GM12892 (cell line): ENCODE data around the gene PNMT.

Source experiments
- POLR2A ChIP-seq: IDR thresholded peaks from 2 replicates; pipeline ENCODE4 v1.6.1; 2011; ENCODE audit warnings: low read depth, low read length, control low read depth
- POLR2AphosphoS5 ChIP-seq: IDR thresholded peaks from 2 replicates; pipeline ENCODE4 v1.6.1; 2011; ENCODE audit warnings: low read depth, low read length, control low read depth
- TAF1 ChIP-seq: IDR thresholded peaks from 2 replicates; pipeline ENCODE4 v1.6.1; 2011; ENCODE audit warnings: low read depth, mild to moderate bottlenecking, control low read depth, low read length, borderline replicate concordance

DNA sequence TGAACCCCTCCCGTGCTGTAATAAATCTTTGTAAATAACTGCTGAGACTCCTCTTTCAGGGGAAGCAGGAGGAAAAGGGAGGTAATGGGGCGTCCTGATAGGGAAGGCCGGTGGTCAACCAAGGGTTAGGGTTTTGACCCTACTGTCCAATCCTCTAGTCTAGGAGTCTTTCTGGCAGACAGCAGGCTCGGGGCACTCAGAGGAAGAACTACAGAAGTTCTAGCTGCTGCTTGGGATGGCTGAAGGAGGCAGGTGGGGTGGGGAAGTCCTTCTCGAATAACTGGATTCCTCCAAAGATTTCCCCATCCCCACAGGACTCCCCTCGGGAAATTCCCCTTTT, 31.7 kb upstream of the PNMT start:
- TF ChIP-seq POLR2A (no peak), POLR2AphosphoS5 (no peak), TAF1 (no peak)
